Measurements from ENCODE around the gene TMEM95.

TMEM95 gene, protein sequence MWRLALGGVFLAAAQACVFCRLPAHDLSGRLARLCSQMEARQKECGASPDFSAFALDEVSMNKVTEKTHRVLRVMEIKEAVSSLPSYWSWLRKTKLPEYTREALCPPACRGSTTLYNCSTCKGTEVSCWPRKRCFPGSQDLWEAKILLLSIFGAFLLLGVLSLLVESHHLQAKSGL

DNA sequence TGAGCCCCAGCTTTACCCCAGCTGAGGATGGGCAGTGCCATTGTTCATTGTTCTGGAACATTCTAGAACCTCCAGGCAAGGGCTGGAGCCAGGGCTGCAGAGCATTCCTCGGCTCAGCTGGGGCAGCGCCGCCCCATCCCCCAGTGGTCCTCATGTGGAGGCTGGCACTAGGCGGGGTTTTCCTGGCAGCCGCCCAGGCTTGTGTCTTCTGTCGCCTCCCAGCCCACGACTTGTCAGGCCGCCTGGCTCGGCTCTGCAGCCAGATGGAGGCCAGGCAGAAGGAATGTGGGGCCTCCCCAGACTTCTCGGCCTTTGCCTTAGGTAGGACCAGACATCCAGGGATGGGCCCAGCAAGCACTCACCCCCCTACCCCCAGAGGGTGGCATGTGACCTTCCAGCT is at the start of gene TMEM95:
TMEM95 (plus strand) TSS at position 104 of the 400 bp plus-strand sequence; CDS start at position 153, 49 bp downstream.
- DNase-seq: no peak

DNA sequence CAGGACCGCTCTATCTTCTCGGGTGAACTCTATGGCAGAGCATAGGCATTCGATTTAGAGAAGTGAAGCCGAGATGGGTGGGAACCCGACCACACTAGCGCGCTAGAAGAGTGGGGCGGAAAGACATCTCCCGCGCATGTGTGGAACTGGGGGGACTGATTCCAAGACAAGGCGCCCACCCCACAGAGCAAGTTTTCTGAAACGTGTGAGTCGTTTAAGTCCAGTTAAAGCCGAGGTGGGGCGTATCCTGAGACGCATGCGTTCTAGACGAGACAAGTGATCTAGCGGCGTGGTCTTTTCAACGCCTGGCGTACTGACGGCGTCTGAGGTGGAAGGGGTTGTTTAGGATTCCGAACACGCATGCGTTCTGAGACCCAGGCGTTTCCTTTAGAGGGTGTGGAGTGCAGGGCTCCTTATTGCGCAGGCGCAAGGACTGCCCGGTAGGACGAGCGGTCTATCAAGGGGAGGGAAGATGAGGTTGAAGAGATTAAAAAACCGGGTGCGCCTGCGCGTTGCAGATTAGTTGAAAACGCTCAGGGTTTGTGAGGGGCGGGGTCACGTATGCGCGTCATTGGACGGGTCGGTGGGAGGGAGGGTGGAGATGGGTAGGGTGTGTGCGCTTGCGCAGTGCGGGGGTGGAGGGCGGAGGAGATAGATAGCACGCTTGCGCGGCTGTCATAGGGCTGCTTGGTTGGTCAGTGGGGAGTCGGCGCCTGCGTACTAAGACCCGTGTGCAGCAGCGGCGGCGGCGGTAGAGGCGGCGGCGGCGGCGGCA is 47.9 kb upstream of the TMEM95 start, which contains the start of gene EIF5A:
EIF5A (plus strand) TSS at position 718 of the 775 bp plus-strand sequence. CDS start 2,008 bp downstream, outside the sequence.
- DNase-seq: peak; percentile 99

DNA sequence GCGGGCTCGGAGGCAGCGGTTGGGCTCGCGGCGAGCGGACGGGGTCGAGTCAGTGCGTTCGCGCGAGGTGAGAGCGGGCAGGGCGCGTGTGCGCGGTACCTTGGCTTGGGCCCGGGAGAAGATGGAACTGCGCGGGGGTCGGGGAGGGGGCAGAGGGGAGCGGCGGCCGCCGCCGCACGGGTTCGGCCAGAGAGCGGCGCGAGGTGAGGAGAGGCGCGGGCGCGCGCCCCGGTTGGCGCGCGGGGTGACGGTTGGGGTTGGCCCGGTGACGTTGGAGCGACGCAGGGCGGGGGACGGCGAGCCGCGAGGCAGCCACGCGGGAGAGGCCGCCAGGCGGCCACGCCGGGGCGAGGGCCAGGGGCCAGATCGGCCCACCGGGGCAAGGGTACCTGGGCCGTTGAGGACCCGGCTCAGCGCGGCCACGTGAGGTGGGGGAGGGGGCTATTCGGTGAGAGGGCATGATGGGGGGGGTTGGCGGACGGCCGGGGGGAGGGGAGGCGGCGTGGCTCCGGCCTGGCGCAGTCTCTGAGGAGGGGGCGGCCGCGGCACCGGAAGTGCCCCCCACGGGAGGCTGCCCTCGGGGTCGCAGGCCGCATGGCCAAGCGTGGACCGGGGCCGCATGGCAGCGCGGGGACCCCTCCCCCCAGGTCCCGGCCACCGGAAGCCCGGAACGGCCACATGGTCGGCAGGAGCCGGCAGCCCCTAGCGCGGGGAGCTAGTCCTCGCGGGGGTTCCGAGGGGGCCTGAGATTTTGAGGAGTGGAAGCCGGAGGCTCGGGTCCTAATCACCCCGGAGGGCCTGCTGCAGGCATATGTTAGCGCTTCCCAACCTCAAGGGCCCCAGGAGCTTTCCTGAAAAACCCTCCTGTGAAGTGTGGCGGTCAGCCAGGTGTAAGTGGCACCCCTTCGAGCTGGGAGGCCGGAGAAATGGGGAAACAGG is 47.0 kb upstream of the TMEM95 start:
- DNase-seq: peak; percentile 67

DNA sequence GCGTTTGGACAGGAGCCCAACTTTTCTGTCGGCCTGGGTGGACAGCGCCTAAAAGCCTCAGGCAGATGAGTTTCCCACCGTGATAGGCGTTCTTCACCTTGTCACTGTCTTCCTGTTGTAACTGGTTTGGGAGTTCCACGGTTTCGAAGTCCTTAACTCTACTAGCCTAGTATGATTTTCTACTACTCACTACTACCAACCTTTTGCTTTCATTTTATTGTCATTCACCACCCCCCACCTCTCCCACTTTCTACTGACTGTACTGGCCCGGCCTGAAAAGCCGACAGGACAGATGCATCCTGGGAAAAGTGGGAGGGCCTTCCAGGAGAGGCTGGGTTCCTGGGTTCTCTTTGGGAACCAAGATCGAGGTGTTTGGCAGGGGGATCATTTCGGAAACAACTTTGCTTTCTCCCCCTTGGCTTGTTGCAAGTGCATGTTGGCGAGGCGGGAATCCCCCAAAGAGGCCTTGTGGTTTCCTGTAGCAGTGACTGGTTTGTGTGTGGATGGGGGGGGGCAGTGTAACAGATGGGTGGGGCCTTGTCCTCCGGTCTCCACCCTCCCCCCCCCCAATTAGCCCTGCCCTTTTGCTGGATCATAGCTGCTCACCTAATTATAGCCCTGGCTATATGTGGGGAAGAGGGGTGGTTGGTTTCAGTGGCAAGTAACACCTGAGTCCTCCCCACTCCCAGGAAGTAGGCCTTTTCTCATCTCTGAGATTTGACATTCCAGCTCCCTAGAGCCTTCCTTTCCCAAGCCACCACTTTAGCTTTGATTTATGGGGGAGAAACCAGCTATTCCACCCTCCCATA is 46.1 kb upstream of the TMEM95 start:
- peak; percentile 82 for DNase-seq

DNA sequence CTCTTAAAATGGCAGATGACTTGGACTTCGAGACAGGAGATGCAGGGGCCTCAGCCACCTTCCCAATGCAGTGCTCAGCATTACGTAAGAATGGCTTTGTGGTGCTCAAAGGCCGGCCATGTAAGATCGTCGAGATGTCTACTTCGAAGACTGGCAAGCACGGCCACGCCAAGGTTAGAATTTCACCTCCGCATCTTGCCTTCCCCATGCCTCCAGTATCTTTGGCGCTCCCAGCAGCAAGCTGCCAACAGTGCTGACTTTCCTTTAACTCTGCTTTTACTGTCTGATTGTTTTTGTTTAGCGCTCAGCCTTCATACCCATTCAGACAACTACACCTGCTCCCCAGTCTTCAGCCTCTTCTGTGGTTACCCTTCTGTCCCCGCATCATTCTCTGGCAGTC is 45.3 kb upstream of the TMEM95 start:
- no peak for DNase-seq

DNA sequence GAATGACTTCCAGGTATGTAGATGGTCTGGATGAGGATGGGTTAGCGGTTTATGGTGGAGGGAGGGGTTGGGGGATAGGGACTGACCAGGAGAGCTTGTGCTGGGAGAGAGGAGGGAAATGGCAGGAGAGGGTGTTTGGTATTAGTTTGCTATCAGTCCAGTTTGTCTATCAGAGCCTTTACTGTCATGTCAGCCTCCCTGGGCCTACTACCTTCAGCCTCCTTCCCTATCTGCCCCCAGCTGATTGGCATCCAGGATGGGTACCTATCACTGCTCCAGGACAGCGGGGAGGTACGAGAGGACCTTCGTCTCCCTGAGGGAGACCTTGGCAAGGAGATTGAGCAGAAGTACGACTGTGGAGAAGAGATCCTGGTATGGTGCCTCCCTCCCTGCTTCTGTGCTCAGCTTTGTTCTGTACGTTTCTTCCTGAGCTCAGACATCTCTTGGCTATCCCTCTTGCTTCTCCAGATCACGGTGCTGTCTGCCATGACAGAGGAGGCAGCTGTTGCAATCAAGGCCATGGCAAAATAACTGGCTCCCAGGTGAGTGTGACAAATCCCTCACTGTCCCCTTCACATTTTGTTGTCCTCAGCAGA is 43.7 kb upstream of the TMEM95 start:
- no peak for DNase-seq

DNA sequence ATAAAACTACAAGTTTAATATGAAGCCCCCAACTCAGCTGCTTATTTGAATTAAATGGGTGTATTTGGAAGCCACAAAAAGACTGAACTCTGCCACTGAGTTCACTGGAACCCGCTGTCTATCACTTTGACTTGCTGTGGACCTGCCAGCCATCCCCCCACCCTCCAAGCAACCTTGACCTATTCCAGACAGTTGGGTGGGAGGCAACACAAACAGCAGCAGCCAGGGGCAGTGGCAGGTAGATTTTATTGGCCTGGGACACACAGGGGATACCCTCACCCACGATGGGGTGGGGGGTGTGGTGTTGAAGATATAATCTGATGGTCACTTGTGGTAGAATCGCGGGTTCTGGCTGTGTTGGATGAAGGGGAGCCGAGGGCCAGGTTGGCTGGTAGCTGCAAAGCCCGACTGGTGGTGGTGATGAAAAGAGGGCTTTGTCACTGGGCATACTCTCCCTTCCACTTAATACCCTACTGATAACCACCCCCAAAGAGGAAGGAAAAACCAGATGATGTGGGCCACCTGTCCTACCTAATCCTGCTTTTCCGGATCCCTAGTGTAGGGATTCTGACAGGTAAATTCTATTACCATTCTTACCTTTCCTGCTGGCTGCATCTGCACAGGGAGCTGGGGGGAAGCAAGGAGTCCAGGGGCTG is 42.4 kb upstream of the TMEM95 start:
- no peak for DNase-seq

DNA sequence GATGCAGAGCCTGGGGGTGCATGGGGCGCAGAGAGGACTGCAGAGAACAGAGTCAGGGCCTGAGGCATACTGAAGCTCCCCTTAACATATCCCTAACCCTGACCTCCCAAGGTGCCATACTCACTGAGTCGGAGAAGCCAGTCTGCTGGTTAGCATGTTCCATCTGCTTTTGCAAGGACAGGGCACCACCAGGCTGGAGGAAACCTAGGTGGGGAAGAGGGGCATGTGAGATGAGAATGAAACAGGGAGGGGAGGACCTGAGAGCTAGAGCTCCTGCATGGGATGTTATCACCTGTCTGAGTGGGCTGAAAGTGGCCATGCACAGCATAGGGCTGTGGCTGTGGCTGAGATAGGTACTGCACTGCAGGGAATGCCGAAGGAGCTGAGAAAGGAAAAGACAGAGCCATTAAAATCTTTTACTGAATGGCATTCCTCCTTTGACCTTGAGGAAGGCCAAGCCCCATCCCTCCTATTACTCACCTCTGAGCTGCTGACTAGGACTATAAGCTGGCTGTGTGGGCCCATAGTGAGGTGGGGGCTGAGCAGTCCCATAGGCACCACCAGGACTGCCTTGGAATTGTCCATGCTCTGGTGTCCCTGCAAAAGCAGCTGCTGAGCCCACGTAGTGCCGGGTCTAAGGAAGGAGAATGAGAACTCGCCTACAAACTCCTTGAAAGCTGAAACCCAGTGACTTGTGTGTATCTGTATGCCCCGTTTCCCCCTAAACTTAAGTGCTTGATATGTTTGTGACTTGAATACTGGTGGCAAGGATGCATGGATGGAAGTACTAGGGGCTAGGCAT is 41.7 kb upstream of the TMEM95 start:
- peak; percentile 32 for DNase-seq

DNA sequence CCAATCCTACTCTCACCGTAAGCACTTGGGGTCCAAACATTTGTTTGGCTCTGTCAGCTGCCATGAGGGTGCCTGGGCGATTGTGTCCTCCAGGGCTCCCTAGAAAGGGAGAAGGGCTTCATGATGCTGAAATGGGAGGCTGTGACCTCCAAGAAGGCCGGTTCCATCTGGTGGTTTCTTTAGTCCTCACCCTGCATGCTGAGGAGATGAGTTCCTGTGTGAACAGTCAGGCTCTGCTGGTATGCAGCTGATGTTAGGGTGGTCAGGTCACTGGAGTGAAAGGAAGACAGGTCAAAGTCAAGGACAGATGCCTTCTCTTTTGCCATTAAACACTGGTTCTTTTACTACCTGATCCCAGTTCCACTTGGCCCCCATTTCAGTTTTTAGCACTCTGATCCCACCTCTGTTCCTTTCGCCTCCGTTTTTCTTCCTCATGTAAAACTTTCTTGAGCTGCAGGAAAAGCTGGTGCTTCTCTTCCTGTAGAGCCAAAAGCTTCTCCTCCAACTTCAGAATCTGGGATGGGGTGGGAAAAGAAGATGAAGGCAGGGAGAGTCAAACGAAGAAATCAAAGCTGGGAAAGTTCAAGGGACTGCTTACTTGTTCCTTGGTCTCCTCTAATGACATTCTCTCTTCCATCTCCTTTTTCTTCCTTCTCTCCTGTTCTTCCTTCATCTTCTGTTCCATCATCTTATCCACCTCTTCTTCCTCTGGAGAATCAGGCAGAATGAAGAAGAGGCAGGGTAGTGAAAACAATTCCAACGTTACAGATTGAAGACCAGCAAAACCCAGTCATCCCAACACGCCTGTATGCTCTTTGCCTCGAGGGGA is 40.9 kb upstream of the TMEM95 start:
- no peak for DNase-seq

DNA sequence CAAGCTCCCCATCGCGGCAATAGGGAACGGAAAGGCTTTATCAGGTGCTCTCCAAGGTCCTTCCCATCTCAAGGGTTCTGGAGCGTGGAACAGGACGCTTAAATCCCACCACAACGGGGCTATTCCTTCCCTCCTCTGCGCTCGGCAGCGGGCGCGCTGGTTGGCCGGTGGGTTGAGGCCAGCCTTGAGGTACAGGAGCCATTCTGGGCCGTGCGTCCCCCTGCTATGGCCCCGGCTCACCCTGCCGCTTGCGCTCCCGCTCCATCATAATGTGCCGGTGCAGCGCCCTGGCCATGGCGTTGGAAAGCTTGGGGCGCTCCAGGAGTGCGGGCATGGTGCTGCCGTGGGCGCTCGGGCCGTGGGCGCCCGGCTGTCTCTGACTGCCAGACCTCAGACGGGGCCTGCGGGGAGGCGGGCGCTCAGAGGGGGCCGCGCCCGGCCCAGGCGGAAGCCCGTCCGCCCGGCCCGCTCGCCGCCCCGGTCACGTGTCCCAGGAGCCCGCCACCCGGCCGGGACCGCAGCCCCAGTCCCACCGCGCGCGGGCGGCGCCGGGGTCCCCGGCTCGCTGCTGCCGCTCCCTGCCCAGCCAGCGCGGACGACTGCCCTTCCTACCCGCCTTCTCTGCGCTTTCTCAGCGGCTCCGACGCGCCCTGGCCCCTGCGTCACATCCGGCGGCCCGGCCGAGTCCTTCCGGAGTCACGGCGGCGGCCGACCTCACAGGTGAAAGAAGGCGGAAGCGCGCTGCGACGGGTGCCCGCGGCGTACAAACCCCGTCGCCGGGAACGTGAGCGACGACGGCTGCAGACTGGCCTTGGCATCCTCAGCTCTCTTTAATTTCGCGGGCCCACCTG is 40.0 kb upstream of the TMEM95 start, which contains the start of gene GPS2:
GPS2 (minus strand) TSS at position 642 of the 851 bp plus-strand sequence; CDS start at position 334, 308 bp downstream.
- peak; percentile 95 for DNase-seq

DNA sequence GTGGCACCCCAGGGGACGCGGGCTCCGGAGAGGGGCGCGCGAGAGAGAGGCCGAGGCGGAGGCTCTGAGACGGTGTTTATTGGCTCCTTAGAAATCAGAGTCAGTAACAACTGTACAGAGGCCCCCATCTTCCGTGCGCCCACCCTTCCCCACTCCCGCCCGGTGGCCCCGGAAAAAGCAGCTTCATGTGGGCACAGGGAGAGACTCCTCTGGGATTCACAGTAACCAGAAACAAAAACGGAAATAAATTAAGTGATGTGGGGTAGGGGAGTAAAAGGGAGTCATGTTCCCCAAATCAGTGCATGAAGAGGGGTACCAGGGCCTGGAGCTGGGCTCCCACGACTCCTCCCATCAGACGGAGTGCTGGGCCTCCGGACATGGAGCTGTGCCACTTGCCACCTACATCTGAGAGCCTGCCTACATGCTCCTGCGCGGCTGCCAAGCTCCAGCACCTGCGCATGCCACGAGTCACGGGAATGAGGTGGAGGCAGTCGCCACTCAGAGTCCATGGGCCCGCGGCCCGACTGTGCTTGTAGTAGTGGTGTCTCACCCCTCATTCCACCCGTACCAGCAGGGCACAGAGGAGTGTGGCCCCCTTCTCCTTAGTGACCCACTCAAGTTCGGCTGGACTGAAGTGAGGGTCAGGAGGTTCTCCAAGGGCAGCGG is 39.3 kb upstream of the TMEM95 start:
- DNase-seq: no peak

DNA sequence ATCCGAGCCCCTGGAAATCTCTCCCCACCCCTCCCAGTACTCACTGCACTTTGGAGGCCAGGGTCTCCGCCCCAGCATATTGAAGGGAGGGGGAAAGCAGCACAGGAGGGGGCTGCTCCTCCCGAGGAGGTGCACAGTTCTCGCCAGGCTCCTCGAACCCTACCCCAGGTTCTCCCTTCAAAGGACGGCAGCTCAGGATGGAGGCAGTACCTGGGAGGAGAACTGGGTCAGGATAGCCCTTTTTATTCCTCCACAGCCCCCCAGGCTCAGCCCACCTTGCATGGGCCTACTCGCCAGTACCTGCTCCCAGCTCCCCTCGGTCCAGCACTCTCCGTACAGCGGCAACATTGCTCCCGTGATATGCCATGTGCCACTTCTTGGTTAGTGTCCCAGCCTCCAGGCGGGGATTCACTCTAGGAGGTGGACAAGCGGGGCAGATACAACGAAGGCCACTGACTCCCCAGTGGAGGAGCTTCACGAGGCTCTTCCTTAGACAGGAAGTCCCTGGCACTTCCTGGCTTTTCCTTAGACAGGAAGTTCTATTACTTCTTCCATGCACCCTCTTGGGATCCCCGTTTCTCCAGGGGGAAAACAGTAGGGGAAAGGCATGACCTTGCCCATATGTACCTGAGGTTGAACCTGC is 37.7 kb upstream of the TMEM95 start:
- no peak for DNase-seq

DNA sequence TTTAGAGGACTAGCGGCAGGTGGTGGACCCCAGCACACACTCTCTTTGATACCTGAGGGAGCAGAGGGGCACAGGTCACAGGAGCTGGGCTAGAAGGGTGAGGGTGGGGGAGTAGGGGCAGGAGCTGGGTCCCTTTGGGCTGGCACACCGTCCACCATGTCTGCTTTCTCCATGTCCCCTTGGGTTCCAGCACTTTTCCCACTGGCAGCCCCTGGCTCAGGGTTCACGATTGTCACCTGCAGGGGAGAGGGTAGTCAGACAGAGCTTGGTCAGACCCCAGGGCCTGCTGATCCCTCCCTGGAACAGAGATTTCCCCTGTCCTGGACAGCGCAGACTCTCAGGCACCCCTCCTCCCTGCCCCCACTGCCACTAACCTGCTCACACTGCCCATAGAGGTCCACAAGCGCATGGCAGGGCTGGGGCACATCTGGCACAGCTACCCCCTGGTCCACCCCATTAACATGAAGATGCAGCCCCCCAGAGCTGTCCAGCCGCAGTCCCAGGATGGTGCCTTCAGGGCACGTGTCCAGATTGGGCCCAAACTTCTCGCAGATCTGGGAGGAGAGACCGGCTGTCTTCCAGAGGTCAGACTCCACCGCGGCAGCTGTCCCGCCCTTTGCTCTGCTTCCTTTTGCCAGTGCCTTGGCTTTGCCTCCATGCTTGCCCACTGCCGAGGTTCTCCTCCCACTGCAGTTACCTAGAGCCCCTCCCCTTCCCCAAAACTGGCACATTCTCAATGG is 36.7 kb upstream of the TMEM95 start:
- no peak for DNase-seq

DNA sequence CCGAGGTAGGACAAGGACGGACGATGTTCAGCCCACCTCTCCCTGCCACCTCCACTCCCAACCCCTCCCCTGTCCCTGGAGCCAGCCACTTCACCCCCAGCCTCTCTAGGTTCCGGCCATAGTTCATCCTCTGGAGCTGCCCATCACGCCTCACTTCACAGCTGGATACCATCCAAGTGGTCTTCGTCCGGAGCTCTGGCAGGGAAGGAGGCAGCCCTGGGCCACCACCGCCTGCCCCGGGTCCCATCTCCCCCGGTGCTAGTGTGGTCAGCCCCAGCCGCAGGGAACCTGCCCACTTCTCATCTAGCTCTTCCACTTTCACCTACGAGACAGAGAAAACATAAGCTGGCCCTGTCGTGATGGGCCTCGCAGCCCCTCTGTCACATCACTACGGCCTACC is 33.5 kb upstream of the TMEM95 start:
- no peak for DNase-seq

DNA sequence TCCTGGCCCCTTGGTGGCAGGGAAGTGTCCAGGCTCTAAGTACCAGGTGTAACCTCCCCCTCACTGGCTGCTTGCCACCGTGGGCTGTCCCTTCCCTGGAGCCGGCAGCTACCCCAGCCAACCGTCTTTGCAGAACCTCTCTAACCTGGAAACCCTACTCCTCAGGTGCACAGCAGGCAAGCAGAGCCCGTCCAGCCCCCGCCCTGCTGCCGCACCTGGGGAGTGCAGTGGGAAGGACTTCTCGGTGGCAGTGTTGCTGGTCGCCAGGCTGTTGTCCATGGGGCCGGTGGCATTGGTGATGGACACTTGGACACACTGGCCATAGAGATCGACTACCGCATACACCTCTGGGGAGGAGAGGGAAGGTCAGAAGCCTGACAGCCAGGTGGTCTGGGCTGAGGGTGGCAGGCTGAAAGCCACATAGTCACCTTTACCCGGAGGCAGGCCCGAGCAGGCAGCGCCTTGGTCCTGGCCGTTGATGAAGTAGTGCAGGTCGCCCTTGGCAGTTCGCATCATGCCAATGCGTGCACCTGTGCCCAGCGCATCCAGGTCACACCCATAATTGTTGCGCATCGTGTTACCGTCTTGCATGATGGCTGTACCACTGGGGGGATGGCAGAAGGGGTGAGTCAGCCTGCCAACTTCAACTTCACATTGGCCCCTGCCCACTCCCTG is 32.3 kb upstream of the TMEM95 start:
- no peak for DNase-seq
